Suprapubic skin (tissue), 4 donors: ENCODE data around the gene CCDC102B. TPM values are rescaled to one million over a fixed set of nuclear protein-coding genes. Genes with fewer than 3 reads are reported as not detected.

Experiments
- DNase-seq, 2 donors: peaks; one replicate each; pipeline ENCODE4 v3.0.0-alpha.2; 2019; ENCODE audit warnings: low spot score in 2 of 2
- H3K27ac ChIP-seq: fragments of 200-600 bp; sonication (generic); one replicate; pipeline ENCODE4 v1.5.1; 2019
- H3K27me3 ChIP-seq: fragments of 200-600 bp; sonication (generic); one replicate; pipeline ENCODE4 v1.5.1; 2019
- H3K36me3 ChIP-seq: fragments of 200-600 bp; sonication (generic); one replicate; pipeline ENCODE4 v1.5.1; 2019
- H3K4me1 ChIP-seq: fragments of 200-600 bp; sonication (generic); one replicate; pipeline ENCODE4 v1.5.1; 2019
- H3K4me3 ChIP-seq: fragments of 200-600 bp; sonication (generic); one replicate; pipeline ENCODE4 v1.5.1; 2019; ENCODE audit warnings: mild to moderate bottlenecking
- H3K9me3 ChIP-seq: fragments of 200-600 bp; sonication (generic); one replicate; pipeline ENCODE4 v1.5.1; 2019
- EP300 ChIP-seq: sonication (generic); formaldehyde crosslinking; IDR thresholded peaks from one replicate; pipeline ENCODE4 v1.6.1; 2017; ENCODE audit warnings: antibody characterized with exemption
- POLR2A ChIP-seq, 2 donors: fragments of 450-650 bp; IDR thresholded peaks; one replicate each; pipeline ENCODE4 v1.6.1; 2017; ENCODE audit warnings: antibody characterized with exemption in 2 of 2, mild to moderate bottlenecking in 2 of 2, moderate library complexity in 2 of 2
- POLR2AphosphoS5 ChIP-seq, 3 donors: sonication (generic); formaldehyde crosslinking; IDR thresholded peaks; one replicate each; pipeline ENCODE4 v1.6.1; 2017; ENCODE audit warnings: antibody characterized with exemption in 3 of 3
- WGBS: methylation state at CpG from one replicate; pipeline ENCODE4 v1.1.5; 2018; 5-methylcytosine and 5-hydroxymethylcytosine counted together
- total RNA-seq, 4 donors: library from RNA; depleted of rRNA; stranded (reverse); fragments of >200 nt; gene quantifications; one replicate each; pipeline ENCODE4 v1.1.0, GENCODE V29; 2016
- TF ChIP-seq, protein P1 (sequence below), 2 donors: fragments of 200-600 bp in 1 of 2; fragments of 450-650 bp in 1 of 2; sonication (generic) in 1 of 2; IDR thresholded peaks; one replicate each; pipeline ENCODE4 v1.5.1; 2016 to 2019; ENCODE audit warnings: antibody characterized with exemption in 2 of 2, mild to moderate bottlenecking in 1 of 2, moderate library complexity in 1 of 2

The CCDC102B gene
- total RNA-seq, 4 donors from 2014 or later: 1.6 to 4.1 (median 2.7) TPM; not detected in 1

DNA sequence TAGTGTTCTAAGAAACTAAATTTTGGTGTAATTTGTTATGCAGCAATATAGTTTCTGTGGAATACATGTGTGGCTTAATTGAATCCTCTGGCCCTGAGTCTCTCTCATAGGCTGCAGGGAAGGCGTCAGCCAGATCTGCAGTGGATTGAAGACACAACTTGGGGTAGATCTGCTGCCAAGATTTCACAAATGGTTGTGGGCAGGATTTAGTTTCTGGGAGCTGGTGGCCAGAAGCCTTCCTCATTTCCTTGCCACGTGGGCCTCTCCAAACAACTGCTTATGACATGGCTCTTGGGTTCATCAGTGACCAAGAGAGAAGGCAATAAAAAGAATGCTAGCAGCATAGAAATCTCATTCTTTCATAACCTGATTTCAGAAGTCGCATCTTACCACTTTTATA lies 28.2 kb downstream of the CCDC102B start:
- no peaks in the 10 kb centered on the region for H3K4me1 ChIP-seq
- no peak for DNase-seq
- no peak overlapping the region for H3K4me3 ChIP-seq
- no peaks in the 10 kb centered on the region for H3K27me3 ChIP-seq
- TF ChIP-seq, protein P1, sequence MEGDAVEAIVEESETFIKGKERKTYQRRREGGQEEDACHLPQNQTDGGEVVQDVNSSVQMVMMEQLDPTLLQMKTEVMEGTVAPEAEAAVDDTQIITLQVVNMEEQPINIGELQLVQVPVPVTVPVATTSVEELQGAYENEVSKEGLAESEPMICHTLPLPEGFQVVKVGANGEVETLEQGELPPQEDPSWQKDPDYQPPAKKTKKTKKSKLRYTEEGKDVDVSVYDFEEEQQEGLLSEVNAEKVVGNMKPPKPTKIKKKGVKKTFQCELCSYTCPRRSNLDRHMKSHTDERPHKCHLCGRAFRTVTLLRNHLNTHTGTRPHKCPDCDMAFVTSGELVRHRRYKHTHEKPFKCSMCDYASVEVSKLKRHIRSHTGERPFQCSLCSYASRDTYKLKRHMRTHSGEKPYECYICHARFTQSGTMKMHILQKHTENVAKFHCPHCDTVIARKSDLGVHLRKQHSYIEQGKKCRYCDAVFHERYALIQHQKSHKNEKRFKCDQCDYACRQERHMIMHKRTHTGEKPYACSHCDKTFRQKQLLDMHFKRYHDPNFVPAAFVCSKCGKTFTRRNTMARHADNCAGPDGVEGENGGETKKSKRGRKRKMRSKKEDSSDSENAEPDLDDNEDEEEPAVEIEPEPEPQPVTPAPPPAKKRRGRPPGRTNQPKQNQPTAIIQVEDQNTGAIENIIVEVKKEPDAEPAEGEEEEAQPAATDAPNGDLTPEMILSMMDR (IDR thresholded peaks at IDR 0.05): no peak
- TF ChIP-seq POLR2A (IDR thresholded peaks at IDR 0.05) (no peak), POLR2AphosphoS5 (IDR thresholded peaks at IDR 0.05) (no peak), EP300 (no peak)
- H3K36me3 ChIP-seq: no peaks in the 10 kb centered on the region
- WGBS: 55% methylated on average over 3 of the region's 3 CpGs
- no peak overlapping the region for H3K27ac ChIP-seq
- H3K9me3 ChIP-seq: no peaks in the 10 kb centered on the region

DNA sequence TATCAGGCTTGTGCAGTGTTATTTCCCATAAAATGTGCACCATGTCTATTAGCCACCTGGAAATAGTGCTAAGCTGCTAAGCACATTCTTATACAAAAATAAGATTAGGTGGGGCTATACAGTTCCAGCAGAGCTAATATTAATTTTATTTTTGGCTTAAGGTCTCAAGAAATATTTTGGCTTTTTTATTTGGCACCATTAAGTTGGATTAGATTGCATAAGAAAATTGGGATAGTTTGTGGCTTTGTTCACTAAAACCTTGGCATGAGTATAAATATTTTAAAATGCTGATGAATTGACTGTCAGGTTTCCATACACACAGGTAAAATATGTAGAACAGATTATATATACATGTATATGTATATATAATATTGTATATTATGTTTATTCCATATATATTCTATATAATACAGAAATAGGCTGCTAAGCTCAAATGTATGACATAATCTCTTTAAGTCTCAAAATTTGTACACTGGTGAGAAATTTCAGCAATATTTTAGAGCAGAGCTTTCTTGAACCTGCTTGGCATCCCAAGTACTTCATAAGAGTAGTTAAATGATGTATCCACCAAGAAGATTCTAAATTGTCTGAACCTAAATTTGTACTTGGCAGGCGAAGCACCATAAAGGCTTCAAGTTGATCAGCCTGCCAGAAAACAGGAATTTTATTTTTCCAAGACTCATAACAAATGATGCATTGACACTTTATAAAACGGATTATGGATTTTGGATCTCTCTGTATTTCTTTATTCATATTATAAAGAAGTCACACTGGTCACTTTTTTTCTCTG lies 32.6 kb downstream of the CCDC102B start:
- 41% methylated on average over 2 of the region's 2 CpGs for whole genome bisulfite sequencing
- Histone ChIP-seq H3K27ac (no peak overlapping the region), H3K4me1 (no peaks in the 10 kb centered on the region), H3K27me3 (no peaks in the 10 kb centered on the region), H3K9me3 (no peaks in the 10 kb centered on the region), H3K4me3 (no peak overlapping the region), H3K36me3 (no peaks in the 10 kb centered on the region)
- DNase-seq: no peak
- TF ChIP-seq, protein P1 (IDR thresholded peaks at IDR 0.05): no peak
- TF ChIP-seq POLR2A (IDR thresholded peaks at IDR 0.05): no peak
- TF ChIP-seq EP300: no peak
- TF ChIP-seq POLR2AphosphoS5 (IDR thresholded peaks at IDR 0.05): no peak

DNA sequence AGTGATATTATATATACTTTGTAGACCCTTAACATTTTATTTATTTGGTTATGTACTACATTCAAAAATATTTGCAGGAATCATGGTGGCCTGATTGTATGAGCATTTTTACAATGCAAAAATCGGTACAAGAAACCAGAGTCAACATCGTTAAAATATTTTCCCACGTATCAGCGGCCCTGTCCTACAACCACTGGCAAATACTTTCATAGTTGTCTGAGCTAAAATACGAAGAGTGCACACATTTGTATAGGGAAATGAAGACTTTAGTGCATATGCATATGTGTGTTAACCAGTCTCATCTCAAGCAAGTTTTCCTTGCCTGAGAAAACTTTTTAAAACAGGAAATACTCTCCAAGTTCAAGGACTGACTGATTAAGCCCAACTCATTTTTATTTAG lies 35.9 kb downstream of the CCDC102B start:
- DNase-seq: no peak
- Histone ChIP-seq H3K9me3 (no peaks in the 10 kb centered on the region), H3K27ac (no peak overlapping the region), H3K4me1 (no peaks in the 10 kb centered on the region), H3K4me3 (no peak overlapping the region), H3K36me3 (no peaks in the 10 kb centered on the region), H3K27me3 (no peaks in the 10 kb centered on the region)
- TF ChIP-seq EP300 (no peak), POLR2A (IDR thresholded peaks at IDR 0.05) (no peak), POLR2AphosphoS5 (IDR thresholded peaks at IDR 0.05) (no peak)
- TF ChIP-seq, protein P1 (IDR thresholded peaks at IDR 0.05): no peak
- WGBS: 63% methylated on average over 5 of the region's 5 CpGs

DNA sequence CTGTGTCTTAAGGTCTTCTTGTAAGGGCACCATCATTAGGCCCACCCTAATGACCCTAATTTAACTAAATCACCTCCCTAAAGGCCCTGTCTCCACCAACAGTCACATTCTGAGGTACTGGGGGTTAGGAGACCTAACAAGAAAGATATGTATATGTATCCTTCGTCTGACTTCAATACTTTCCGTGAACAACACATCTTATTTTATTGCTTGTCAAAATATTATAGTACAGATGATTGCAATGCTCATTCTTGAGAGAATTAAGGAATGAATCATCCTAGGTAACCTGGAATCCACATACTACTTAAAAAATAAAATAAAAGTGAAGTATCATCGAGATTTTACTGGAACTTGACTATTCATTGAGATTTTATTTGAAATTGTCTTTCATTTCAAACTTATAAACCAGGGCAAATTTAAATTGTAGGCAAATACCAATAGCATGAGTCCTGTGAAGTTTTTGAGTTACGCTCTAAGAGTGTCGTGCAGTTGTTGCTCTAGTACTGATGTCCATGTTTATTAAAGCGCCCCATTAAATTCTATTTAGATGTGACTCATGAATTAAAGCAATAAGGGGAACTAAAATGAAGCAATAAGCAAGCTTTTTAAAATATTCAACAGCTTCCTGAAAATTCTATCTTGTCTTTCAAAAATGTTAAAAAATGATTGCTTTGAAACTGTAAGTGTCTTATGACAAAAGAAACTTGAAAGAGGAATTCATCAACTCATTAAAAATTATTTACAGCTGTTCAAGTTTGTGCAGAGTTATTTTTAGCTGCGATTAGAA lies 40.0 kb downstream of the CCDC102B start:
- Histone ChIP-seq H3K36me3 (no peaks in the 10 kb centered on the region), H3K27ac (peak overlapping the region; percentile 16)

More for the DNA sequence above, 40.0 kb downstream of the CCDC102B start:
- Histone ChIP-seq H3K27me3 (no peaks in the 10 kb centered on the region), H3K4me1 (no peaks in the 10 kb centered on the region), H3K4me3 (no peak overlapping the region), H3K9me3 (no peaks in the 10 kb centered on the region)
- no peak for TF ChIP-seq POLR2A (IDR thresholded peaks at IDR 0.05)
- TF ChIP-seq, protein P1 (IDR thresholded peaks at IDR 0.05): no peak
- TF ChIP-seq EP300: no peak
- WGBS: 48% methylated on average over 7 of the region's 7 CpGs
- no peak for DNase-seq
